Neuronal stem cell (in vitro differentiated cells): ENCODE results near the gene RETREG3.

Experiments
- DNase-seq: peaks from one replicate; pipeline ENCODE4 v3.0.0-alpha.2; 2013; ENCODE audit warnings: low spot score
- H2AFZ ChIP-seq: one replicate; pipeline ENCODE4 v1.6.1; 2013; ENCODE audit warnings: mild to moderate bottlenecking, low read length, inconsistent platforms
- H2AK5ac ChIP-seq: 2 replicates; pipeline ENCODE4 v1.6.1; 2013; ENCODE audit warnings: low read depth, mild to moderate bottlenecking, inconsistent platforms, low read length, moderate library complexity, mixed read lengths
- H2BK120ac ChIP-seq: 2 replicates; pipeline ENCODE4 v1.6.1; 2013; ENCODE audit warnings: low read depth, mild to moderate bottlenecking, inconsistent platforms, low read length, moderate library complexity, mixed read lengths
- H2BK12ac ChIP-seq: one replicate; pipeline ENCODE4 v1.6.1; 2013; ENCODE audit warnings: low read length, inconsistent platforms
- H2BK15ac ChIP-seq: 2 replicates; pipeline ENCODE4 v1.6.1; 2013; ENCODE audit warnings: mild to moderate bottlenecking, low read length, inconsistent platforms, mixed read lengths
- H2BK5ac ChIP-seq: one replicate; pipeline ENCODE4 v1.6.1; 2013; ENCODE audit warnings: inconsistent platforms, mild to moderate bottlenecking, low read length, moderate library complexity
- H3K14ac ChIP-seq: one replicate; pipeline ENCODE4 v1.6.1; 2013; ENCODE audit warnings: low read length, inconsistent platforms
- H3K18ac ChIP-seq: 2 replicates; pipeline ENCODE4 v1.6.1; 2013; ENCODE audit warnings: low read length, inconsistent platforms
- H3K23ac ChIP-seq: 2 replicates; pipeline ENCODE4 v1.6.1; 2013; ENCODE audit warnings: low read depth, mild to moderate bottlenecking, mixed read lengths, low read length, inconsistent platforms; ENCODE audit not compliant: poor library complexity
- H3K27ac ChIP-seq: replicated peaks from 3 replicates; pipeline ENCODE4 v1.5.1; 2013; ENCODE audit warnings: low read length, inconsistent platforms
- H3K27me3 ChIP-seq, 3 experiments: 2 replicates each; pipeline ENCODE4 v1.6.1; 2013; ENCODE audit warnings: low read length in 3 of 3, mild to moderate bottlenecking in 2 of 3, inconsistent platforms in 1 of 3, low read depth in 1 of 3, mixed read lengths in 1 of 3, moderate library complexity in 1 of 3; ENCODE audit not compliant: control insufficient read depth in 3 of 3, insufficient read depth in 3 of 3
- H3K36me3 ChIP-seq, 2 donors: replicated peaks in 1 of 2; 2 replicates each; pipeline ENCODE4 v1.6.1; 2013; ENCODE audit warnings: low read length in 2 of 2; ENCODE audit not compliant: control insufficient read depth in 2 of 2, insufficient read depth in 2 of 2
- H3K4ac ChIP-seq: 2 replicates; pipeline ENCODE4 v1.6.1; 2013; ENCODE audit warnings: inconsistent platforms, mild to moderate bottlenecking, low read length, moderate library complexity
- H3K4me1 ChIP-seq, 2 donors: 1 replicate in 1 of 2; 2 replicates in 1 of 2; pipeline ENCODE4 v1.6.1; 2013; ENCODE audit warnings: low read length in 2 of 2, low read depth in 1 of 2; ENCODE audit not compliant: control insufficient read depth in 2 of 2, insufficient read depth in 1 of 2
- H3K4me2 ChIP-seq: one replicate; pipeline ENCODE4 v1.6.1; 2013; ENCODE audit warnings: mild to moderate bottlenecking, low read length, inconsistent platforms; ENCODE audit not compliant: insufficient read depth, poor library complexity, severe bottlenecking
- H3K4me3 ChIP-seq, 2 donors: 2 replicates each; pipeline ENCODE4 v1.5.1; 2013; ENCODE audit warnings: low read length in 2 of 2, mild to moderate bottlenecking in 2 of 2, inconsistent platforms in 1 of 2, moderate library complexity in 1 of 2
- H3K79me1 ChIP-seq: one replicate; pipeline ENCODE4 v1.6.1; 2013; ENCODE audit warnings: low read depth, mild to moderate bottlenecking, inconsistent platforms, low read length, moderate library complexity
- H3K9ac ChIP-seq: one replicate; pipeline ENCODE4 v1.6.1; 2013; ENCODE audit warnings: mild to moderate bottlenecking, low read depth, low read length, inconsistent platforms; ENCODE audit not compliant: poor library complexity
- H3K9me3 ChIP-seq, 2 donors: replicated peaks in 1 of 2; 2 replicates each; pipeline versions ENCODE3 to v1.6.1; 2013; ENCODE audit warnings: low read length in 2 of 2, mild to moderate bottlenecking in 2 of 2, inconsistent platforms in 1 of 2, low read depth in 1 of 2, mixed read lengths in 1 of 2, moderate library complexity in 1 of 2; ENCODE audit not compliant: control insufficient read depth in 2 of 2, insufficient read depth in 1 of 2
- H4K8ac ChIP-seq: one replicate; pipeline ENCODE4 v1.6.1; 2013; ENCODE audit warnings: low read depth, mild to moderate bottlenecking, inconsistent platforms, low read length, moderate library complexity
- H4K91ac ChIP-seq: one replicate; pipeline ENCODE4 v1.6.1; 2013; ENCODE audit warnings: low read length, low read depth, mild to moderate bottlenecking, inconsistent platforms; ENCODE audit not compliant: poor library complexity
- WGBS, 2 donors: extraction: QIAGEN DNeasy Blood & Tissue Kit; methylation state at CpG; one replicate each; pipeline ENCODE4 v1.1.7; 2013; ENCODE audit warnings: missing lambda C conversion rate in 2 of 2, mixed read lengths in 1 of 2; ENCODE audit not compliant: insufficient read length in 2 of 2, insufficient replicate concordance in 1 of 2; ENCODE audit errors: extremely low coverage in 2 of 2; 5-methylcytosine and 5-hydroxymethylcytosine counted together

Gene RETREG3

GRCh38 chr17:42590886-42591285 is 18.3 kb downstream of the RETREG3 start:
- no peaks in the 10 kb centered on the region for H3K4me1 ChIP-seq
- no peaks in the 10 kb centered on the region for H3K79me1 ChIP-seq
- H3K4ac ChIP-seq = no peak overlapping the region
- H2AK5ac ChIP-seq = no peak overlapping the region
- DNase-seq = no peak
- H3K18ac ChIP-seq = no peak overlapping the region
- no peak overlapping the region for H3K23ac ChIP-seq
- no peaks in the 10 kb centered on the region for H3K9me3 ChIP-seq
- H3K4me2 ChIP-seq = no peak overlapping the region
- H3K36me3 ChIP-seq = peaks cover 11 to 62% of the 10 kb centered on the region in 2 donors
- H3K9ac ChIP-seq = no peak overlapping the region
- no peak overlapping the region for H2AFZ ChIP-seq
- no peak overlapping the region for H2BK120ac ChIP-seq
- H2BK5ac ChIP-seq = no peak overlapping the region
- whole genome bisulfite sequencing, 2 donors = no CpG with 5 or more reads among the region's 2 CpGs
- H3K27me3 ChIP-seq = no peaks in the 10 kb centered on the region
- H4K91ac ChIP-seq = no peak overlapping the region
- no peak overlapping the region for H3K14ac ChIP-seq
- H2BK12ac ChIP-seq = no peak overlapping the region
- H3K27ac ChIP-seq = no peak overlapping the region
- H3K4me3 ChIP-seq = no peak overlapping the region
- H4K8ac ChIP-seq = no peak overlapping the region
- no peak overlapping the region for H2BK15ac ChIP-seq

- no peak overlapping the region for H2BK5ac ChIP-seq
- no peak overlapping the region for H3K27ac ChIP-seq
- no peak overlapping the region for H2AFZ ChIP-seq
- no peak overlapping the region for H3K14ac ChIP-seq
- H3K4ac ChIP-seq = no peak overlapping the region
- no peaks in the 10 kb centered on the region for H3K4me1 ChIP-seq
- H3K9me3 ChIP-seq = peaks cover 0 to 1% of the 10 kb centered on the region in 2 donors
- no peak overlapping the region for H2BK12ac ChIP-seq
- H3K9ac ChIP-seq = no peak overlapping the region
- H4K91ac ChIP-seq = no peak overlapping the region
- no peak overlapping the region for H3K4me3 ChIP-seq
- no peak overlapping the region for H2BK120ac ChIP-seq
- no peak overlapping the region for H3K18ac ChIP-seq
- DNase-seq = no peak
- H3K4me2 ChIP-seq = no peak overlapping the region
- H4K8ac ChIP-seq = no peak overlapping the region
- H3K36me3 ChIP-seq = peaks cover 34 to 97% of the 10 kb centered on the region in 2 donors
- no peaks in the 10 kb centered on the region for H3K27me3 ChIP-seq
- no peaks in the 10 kb centered on the region for H3K79me1 ChIP-seq
- H2BK15ac ChIP-seq = no peak overlapping the region
- no CpG with 5 or more reads among the region's 7 CpGs for WGBS, 2 donors
- no peak overlapping the region for H2AK5ac ChIP-seq
- no peak overlapping the region for H3K23ac ChIP-seq
Measured at GRCh38 chr17:42586514-42587230, 22.5 kb downstream of the RETREG3 start.

- H3K4me2 ChIP-seq = no peak overlapping the region
- H2BK5ac ChIP-seq = no peak overlapping the region
- no peak overlapping the region for H3K27ac ChIP-seq
- DNase-seq = no peak
- H3K23ac ChIP-seq = no peak overlapping the region
- peaks cover 38 to 95% of the 10 kb centered on the region in 2 donors for H3K36me3 ChIP-seq
- no peak overlapping the region for H2AFZ ChIP-seq
- H3K9ac ChIP-seq = no peak overlapping the region
- H3K4me3 ChIP-seq = peak overlapping the region in 1 of 2 donors; percentile 68
- no peak overlapping the region for H4K8ac ChIP-seq
- no peaks in the 10 kb centered on the region for H3K4me1 ChIP-seq
- H3K27me3 ChIP-seq = no peaks in the 10 kb centered on the region
- H3K14ac ChIP-seq = no peak overlapping the region
- H2BK15ac ChIP-seq = no peak overlapping the region
- H3K4ac ChIP-seq = no peak overlapping the region
- no peak overlapping the region for H2BK12ac ChIP-seq
- H2AK5ac ChIP-seq = no peak overlapping the region
- H3K79me1 ChIP-seq = no peaks in the 10 kb centered on the region
- WGBS, 2 donors = no CpG with 5 or more reads among the region's 1 CpG
- H4K91ac ChIP-seq = no peak overlapping the region
- H2BK120ac ChIP-seq = no peak overlapping the region
- no peak overlapping the region for H3K18ac ChIP-seq
- peaks cover 0 to 1% of the 10 kb centered on the region in 2 donors for H3K9me3 ChIP-seq
Measured at GRCh38 chr17:42585353-42585752, 23.8 kb downstream of the RETREG3 start.

GRCh38 chr17:42584880-42585279 is 24.3 kb downstream of the RETREG3 start:
- Histone ChIP-seq H3K9ac (no peak overlapping the region), H3K79me1 (no peaks in the 10 kb centered on the region), H3K23ac (no peak overlapping the region), H2BK5ac (no peak overlapping the region), H2AK5ac (no peak overlapping the region), H3K9me3 (peaks cover 0 to 1% of the 10 kb centered on the region in 2 donors), H3K36me3 (peaks cover 41 to 95% of the 10 kb centered on the region in 2 donors), H4K91ac (no peak overlapping the region), H2BK12ac (no peak overlapping the region), H3K14ac (no peak overlapping the region), H3K18ac (no peak overlapping the region), H3K4me3 (peak overlapping the region in 1 of 2 donors; percentile 68), H2BK120ac (no peak overlapping the region), H2AFZ (no peak overlapping the region), H3K27ac (no peak overlapping the region), H3K27me3 (no peaks in the 10 kb centered on the region), H3K4ac (no peak overlapping the region), H4K8ac (no peak overlapping the region), H3K4me1 (no peaks in the 10 kb centered on the region), H3K4me2 (no peak overlapping the region), H2BK15ac (no peak overlapping the region)
- DNase-seq = no peak
- WGBS, 2 donors = no CpG with 5 or more reads among the region's 9 CpGs
